Measurements from ENCODE around the gene NUF2.
A peak's percentile ranks its signal among the peaks of the same experiment; 100 is the strongest.
"Not testable (repeated sequence)": the region's sequence is repeated elsewhere in the genome, so short reads cannot be mapped to it uniquely, and the experiment has no call there.

The NUF2 gene

DNA sequence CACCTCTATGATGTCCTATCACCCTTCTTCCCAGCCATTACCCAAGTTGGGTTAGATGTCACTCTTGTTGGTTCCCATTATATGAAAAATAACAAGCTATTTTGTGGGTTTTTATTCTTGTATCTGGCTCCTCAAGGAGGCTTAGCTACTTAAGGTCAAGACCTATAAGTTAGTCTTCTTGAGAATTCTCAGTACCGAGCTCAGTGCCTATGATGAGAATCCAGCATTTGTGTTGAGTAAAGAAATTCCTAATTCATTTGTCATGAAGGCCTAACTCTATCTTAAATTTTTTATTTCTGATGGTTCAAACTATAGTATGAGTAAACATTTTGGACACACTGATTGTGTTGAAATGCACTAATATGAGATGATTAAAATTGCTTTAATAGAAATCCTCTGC lies 15.9 kb downstream of the NUF2 start:
- DNase-seq = no peak

DNA sequence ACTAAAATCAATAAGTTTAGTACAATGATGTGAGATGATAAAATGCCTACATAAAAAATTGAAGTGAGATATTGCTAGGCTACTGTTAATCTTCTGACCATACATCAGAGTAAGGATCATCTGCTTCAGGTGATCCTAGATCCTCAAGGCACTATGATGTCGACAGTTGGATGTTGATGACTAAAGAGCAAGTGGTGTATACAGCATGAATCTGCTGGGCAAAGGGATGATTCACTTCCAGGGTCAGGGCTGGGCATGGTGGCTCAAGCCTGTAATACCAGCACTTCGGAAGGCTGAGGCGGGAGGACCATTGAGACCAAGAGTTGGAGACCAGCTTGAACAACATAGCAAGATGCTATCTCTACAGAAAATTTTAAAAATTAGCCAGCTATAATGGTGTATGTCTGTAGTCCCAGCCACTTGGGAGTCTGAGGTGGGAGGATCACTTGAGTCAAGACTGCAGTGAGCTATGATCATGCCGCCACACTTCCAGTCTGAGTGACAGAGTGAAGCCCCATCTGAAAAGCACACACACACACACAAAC lies 24.6 kb downstream of the NUF2 start:
- peak; percentile 1 for DNase-seq

DNA sequence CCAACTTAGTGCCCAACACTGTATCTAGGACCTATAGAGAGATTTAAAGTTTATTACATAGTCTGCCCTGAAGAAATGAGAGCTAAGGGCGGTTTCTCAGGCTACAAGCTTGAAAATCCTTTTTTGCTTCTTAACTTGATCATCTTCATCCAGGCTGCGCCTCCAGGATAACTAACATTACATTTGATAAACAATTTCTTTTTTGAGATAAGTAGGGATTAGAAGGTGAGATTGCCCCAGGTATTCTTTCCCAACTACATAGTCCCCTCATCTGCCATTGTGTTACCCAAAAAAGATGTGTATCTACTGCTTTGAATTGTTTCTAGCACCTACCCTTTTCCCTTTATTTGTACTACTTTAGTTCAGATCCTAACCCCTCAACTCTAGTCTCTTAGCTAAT lies 25.4 kb downstream of the NUF2 start:
- no peak for DNase-seq

DNA sequence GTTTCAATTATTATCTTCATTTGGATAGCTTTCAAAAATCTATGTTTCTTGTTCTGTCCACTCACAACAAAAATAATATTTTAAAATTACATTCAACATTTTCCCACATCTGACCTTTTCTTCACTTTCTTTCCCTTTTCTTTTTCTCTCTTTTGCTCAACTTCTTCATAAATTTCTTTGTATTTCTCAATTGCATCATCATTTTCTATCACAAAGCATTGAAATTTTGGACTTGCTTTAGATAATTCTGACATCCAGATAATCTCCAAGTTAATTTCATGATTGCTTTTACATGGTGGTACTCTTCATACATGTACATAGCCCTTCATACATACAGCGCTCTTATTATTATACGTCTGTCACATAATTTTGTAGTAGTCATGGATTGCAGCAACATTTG lies 30.2 kb downstream of the NUF2 start:
- no peak for DNase-seq

DNA sequence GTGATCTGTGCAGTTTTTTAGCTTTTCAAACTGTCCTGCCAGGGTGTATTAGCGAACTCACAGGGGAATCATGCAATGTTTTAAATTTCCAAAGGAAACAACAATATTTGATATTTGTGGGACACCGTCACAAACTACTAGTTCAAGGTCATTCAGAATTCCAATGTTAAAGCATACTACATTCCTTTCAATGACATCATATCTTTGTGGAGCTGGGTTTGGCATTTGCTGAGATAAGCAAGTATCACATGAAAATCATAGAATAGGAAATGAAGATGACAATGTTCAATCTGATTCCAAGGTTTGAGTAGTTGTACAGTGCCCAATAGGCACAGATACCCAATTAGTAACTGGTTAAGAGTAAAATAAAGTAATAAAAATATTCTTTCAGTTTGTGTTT lies 35.6 kb downstream of the NUF2 start:
- DNase-seq = no peak

DNA sequence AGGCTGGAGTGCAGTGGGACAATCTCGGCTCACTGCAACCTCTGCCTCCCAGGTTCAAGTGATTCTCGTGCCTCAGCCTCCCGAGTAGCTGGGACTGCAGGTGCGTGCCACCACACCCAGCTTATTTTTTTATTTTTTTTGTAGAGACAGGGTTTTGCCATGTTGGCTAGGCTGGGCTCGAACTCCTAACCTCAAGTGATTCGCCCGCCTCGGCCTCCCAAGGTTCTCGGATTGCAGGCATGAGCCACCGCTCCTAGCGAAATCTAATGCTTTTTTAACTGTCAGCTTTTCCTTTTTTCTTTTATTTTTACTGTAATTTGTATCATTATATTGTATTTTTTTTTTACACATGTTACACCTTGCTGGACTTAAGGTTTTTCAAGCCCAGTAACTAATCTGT lies 36.4 kb downstream of the NUF2 start:
- DNase-seq = not testable (repeated sequence)

DNA sequence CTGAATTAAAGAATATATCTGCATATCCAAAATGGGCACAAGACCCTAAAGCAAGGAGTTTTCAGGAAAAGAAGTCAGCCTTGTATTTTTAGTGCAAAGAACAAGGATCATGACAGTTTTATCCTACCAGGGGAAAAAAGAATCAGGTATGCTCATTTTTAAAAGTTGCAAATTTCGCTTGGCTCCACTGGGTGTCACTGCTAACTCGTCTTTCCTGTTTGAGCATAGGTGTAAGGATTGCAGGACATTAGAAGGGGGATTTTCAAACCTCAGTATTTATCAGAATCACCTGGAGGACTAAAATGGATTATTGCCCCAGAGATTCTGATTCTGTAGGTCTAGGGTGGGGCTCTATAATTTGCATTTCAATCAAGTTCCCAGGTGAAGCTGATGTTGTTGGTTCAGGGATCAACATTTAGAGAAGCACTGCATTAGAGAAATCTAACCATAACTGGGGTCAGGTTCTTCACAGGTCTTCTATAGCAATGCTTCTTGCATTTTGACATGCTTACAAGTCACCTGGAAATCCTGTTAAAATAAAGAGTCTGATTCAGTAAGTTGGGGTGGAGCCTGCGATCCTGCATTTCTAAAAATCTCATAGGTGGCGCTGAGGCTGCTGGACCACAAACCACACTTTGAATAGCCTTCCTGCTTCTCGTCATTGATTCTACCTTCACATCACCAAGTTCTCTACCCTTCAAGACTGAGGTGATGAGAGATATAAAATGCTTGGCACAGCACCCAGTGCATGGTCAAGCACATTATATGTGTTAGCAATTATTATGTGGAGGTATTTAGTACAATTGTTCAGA lies 39.6 kb downstream of the NUF2 start:
- no peak for DNase-seq

DNA sequence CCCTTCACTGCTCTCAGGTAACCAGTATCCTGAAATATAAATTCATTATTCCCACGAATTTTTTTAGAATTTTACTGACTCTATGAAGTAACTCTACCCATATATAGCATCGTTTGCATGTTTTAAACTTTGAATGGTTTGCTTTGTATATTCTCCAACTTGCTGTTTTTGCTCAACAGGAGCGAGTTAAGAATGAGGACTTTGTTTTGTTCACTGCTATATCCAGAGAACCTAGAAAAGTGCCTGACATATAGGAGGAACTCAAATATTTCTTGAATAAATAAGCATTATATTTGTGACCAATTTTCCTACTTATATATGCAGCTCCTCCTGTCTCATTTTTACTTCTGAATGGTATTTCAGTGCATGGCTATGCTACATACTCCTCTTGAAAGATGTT lies 43.4 kb downstream of the NUF2 start:
- no peak for DNase-seq

DNA sequence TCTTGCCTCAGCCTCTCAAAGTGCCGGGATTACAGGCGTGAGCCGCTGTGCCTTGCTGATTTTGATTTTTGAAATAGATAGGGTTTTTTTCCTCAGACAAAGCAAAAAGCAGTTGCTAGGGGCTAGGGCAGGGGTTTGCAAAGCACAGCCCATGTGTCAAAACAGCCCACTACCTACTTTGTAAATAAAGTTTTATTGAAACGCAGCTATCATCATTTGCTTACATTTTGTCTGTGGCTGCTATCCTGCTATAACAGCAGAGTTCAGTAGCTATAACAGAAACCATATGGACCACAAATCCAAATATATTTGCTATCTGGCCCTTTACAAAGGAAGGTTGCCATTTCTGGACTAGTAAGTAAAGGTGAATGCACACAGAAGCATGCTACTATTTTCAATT lies 44.8 kb downstream of the NUF2 start:
- no peak for DNase-seq

DNA sequence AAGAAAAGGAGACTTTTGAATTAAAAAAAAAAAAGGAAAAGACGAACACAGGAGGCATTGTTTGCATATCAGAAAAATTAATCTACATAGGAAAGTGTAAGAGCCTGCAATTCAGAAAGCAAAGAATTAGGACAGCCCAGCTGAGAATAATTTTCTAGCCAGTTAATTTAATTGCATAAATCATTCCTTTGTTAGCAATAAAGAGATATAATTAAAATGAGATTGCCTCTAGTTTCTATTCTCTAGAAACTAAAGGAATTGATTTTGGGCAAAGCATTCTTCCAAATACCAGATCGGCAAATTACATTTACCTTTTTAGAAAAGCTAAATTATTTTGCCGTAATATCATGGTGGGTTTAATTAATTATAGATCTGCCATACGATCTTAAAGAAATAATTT lies 46.0 kb downstream of the NUF2 start:
- no peak for DNase-seq

DNA sequence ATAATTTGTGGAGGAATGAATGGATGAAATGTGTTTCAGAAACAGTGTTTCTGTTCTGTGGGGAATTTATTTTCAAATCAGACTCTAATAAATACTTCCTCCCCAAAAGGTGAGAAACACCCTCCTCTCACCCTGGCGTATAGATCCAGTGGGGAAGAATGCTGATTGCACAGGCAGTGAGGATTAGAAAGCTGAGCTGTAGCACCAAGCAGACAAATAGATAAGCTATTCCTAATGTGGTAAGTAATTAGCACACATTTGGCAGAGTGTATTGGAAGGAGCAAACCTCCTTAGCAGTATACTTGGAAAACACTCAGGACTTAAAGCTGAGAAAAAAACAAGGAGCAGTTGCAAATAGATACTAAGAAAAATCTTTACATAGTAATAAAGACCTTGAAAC lies 50.8 kb downstream of the NUF2 start:
- no peak for DNase-seq

DNA sequence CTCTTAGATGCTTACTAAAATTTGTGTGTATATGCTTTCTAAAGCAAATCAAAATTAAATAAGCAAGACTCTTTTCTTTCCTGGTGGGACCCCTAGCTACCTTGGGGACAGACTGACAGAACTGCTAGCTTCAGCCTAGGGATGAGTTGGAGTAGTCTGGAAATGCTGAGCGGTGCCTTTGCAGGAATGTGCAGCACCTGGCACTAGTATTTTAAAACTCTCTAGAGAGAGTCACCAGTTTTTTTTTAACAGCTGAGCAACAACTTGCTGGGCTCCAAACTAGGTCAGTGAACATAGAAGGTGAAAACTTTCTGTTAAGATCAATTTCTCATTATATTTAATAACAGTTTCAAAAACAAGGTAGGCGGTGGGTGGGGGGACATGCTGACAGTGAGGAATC lies 56.8 kb downstream of the NUF2 start:
- DNase-seq = no peak

DNA sequence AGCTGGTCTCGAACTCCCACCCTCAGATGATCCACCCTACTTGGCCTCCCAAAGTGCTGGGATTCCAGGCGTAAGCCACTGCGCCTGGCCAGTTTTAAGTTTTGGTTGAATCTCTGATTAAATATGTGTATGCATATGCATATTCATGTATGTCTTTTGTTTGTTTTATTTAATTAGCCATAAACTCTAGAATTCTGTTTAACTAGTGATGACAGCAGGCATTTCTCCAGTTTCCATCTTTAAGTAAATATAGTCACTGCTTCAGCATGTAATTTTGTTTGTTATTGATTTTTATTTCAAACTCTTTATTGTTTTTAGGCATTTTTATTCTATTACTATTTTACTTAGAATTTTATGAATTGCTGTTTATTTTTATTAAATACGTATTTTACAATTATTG lies 58.0 kb downstream of the NUF2 start:
- no peak for DNase-seq

DNA sequence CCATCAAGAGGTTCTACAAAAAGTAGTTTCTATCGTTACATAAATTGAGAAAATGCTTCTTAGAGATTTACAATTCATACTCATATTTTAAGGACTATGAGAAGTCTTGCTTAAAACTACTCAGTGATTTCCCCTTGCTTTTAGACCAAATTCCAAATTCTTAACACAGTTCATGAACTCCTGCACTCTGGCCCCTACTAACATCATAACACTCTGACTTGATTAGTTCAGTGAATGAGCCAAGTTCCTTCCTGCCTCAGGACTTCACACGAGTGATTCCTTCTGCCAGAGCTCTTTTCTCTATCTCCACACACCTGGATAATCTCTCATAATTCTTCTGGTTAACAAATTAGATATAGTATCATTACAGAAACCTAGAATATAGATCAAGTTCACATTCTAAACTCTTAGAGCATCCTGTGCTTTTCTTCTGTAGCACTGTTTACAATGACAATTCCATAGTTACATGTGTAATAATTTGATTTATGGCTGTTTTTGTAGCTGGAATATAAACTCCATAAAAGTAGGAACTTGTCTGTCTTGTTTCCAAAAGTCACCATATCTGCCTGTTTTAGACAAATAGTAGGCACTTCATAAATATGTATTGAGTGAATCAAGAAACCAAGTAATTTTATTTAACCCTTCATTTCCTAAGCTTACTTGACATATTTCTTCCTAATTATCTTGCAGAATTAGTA lies 59.9 kb downstream of the NUF2 start:
- no peak for DNase-seq

DNA sequence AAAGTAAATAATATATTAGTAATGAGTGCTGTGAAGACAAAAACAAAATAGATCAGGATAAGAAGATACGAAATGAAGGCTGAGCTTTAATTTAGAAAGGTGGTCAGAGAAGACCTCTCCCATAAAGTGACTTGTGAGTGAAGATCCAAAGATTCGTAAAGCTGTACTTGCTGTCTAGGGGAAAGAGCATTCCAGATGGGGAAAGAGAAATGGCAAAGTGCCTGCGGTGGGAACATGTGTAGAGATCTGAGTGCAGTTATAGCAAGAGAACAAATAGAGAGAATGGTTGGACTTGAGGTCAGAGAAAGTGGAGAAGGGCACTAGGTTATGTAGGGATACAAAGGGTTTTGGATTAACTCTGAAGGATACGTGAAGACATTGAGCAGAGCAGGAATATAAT lies 60.6 kb downstream of the NUF2 start:
- DNase-seq = no peak

DNA sequence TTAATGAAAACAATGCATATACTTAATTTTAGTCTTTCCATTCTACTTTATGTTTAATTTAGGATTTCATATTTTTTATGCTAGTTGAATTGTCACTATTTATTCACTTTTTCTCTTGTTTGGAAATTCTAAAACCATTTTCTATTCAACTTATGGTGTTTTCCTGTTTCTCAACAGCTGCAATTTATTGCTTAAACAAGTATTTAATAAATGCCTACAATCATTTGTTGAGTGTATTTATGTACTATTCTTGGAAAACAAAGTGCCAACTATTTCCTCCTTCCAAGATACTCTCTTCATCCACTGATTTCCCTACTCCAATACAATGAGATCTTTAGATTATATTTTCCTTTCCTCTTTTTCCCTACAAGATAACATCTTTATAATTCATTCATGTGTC lies 65.4 kb downstream of the NUF2 start:
- DNase-seq = no peak

DNA sequence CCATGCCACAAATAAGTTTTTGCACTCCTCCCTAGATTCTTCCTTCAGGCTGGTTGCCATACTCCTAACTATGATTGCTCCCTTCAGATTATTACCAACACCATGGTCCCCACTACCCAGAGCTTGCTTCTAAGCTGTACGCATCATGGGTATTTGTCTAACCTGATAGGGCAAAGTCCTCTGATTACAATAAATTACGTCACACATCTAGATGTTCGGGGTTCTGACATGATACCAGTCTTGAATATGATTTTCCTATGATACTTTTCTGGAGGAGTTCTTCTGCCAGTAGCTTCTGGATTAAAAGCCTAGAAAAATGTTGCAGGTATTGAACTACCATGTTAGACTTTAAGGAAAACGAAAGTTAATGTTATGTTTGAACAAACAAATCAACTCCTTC lies 67.2 kb downstream of the NUF2 start:
- no peak for DNase-seq

DNA sequence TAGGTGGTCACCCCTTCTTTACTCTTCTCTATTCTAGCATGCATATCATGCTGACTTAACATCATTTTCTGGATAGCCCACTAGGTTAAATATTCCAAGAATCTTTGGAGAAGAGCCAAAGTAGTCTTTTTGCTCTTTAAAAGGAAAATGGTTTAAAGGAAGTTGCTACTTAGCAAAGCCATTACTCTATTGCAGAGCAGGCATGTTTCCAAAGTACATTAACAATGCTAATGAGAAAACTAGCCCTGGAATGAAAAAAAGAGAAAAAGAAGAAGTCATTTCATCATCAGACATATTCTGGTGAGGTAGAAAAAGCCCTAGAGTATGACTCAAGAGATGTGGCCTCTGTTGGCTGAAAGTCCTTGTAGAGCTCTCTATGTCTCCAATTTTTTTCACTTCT lies 74.0 kb downstream of the NUF2 start:
- no peak for DNase-seq

DNA sequence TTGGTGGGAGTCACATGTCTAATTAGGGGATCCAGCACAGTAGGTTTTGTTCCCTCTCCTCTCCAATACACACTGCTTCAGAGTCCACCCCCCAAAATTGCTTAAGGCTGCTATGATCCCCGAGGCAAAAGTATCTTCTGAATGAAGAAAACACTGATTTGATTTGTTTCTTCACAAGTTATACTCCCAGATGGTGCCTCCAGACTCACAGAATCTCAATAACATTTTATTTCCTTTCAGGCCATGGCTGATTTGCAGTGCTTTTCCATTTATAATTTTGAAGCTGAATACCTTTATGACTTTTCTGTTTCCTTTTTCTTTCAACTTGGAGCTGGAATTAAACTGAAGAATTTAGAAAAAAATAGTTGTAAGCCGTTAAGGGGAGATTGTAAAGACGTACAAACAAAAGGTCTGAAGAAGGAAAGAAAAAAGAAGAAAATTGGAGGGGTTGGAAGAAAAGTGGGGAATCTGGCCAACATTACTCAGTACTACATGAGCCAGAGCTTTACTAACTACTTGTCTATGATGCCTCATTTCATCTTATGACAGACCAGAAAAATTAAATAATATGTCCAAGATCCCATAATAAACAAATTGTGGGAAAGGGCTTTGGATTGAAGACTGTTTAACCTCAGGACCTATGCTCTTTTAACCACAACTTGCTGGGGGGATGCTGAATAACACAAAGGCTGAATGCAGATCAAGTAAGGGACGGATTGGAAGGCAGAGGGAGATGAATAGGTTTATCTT lies 75.9 kb downstream of the NUF2 start:
- no peak for DNase-seq

DNA sequence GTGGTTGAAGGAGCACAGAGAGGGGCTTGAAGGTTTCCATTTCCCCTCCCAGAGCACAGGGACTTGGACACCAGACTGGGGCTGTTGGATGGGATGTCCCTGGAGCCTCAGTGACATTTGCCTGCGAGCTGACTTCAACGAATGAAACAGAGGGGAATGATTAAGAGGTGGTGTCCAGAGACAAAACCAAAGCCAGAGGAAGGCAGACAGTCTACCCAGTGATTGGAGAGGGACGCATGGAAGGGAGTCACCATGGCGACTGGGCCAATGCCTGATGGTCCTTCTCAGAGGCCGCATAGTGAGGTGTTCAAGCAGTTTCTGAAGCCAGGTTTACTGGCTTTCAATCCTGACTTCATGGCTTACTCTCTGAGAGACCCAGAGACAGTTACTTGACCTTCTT lies 77.2 kb downstream of the NUF2 start:
- no peak for DNase-seq

DNA sequence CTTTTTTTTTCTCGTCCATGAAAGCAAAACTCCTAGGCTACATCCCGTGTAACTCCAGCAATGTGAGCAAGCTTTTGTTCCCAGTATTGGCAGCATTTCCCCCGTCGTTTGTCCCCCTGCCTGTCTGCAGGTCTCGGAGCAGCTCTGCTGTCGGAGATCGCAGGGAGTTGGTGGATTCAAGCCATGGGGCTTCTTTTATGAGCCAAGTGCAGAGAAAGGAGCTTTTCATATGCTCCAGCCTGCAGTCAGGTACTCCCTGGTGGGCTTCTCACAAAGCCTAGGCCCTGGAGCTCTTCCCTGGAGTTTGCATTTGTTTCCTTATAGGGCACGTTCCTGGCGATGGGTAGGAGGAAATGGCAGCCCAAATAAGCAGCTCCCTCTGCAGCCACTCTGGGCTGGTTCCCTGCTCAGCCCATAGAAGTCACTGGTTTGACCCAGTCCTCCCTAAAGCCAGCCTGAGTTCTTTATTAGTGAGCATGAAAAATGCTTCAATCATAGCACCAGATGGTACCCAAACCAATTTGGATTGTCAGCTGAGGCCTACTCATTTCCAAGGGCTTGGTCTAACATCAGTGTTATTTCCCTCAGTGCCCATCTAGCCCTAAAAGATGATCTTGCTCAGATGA lies 78.3 kb downstream of the NUF2 start:
- DNase-seq = no peak

DNA sequence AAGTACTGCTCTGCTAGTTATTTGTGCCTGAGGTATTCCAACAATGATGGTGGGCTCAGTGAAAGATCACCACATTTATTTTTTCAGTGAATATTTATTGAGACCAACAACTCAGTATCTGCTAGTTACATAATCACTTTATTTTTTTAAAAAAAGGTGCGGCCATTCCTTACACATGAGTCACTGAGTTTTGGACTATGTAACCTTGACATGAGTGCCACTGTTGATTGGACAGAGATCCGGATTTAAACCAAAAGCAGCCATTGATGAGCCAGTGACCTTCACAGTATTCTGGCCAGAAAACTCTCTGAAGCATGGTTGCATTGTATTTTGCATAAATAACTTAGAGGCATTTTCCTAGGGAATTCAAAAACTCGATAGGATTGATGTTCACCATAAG lies 79.5 kb downstream of the NUF2 start:
- no peak for DNase-seq

Data from suppressor macrophage treated with lipopolysaccharide for 4 hours (primary cell).